ENCODE measurements around the gene ZNF521. TPM values are rescaled to one million over a fixed set of nuclear protein-coding genes. Genes with fewer than 3 reads are reported as not detected.

The ZNF521 gene
- total and polyA plus RNA-seq, 4 donors: 0.50 to 3.7 (median 1.5) TPM

- TF ChIP-seq FOXA2 (IDR thresholded peaks at IDR 0.05): no peak
- TF ChIP-seq NR2F2 (IDR thresholded peaks at IDR 0.05): no peak
- no peak for TF ChIP-seq HNF4G (IDR thresholded peaks at IDR 0.05)
- no peak for TF ChIP-seq HNF4A (conservative IDR thresholded peaks at IDR 0.05)
- no peak for TF ChIP-seq GABPA (IDR thresholded peaks at IDR 0.05 in 1 of 2, conservative IDR thresholded peaks at IDR 0.05 in 1 of 2)
- no peak for TF ChIP-seq REST (IDR thresholded peaks at IDR 0.05)
- TF ChIP-seq SP1 (IDR thresholded peaks at IDR 0.05): no peak
- TF ChIP-seq MAX (IDR thresholded peaks at IDR 0.05): no peak
- no peak for TF ChIP-seq YY1 (IDR thresholded peaks at IDR 0.05)
- no peak for TF ChIP-seq JUND (IDR thresholded peaks at IDR 0.05)
- TF ChIP-seq FOXA1 (IDR thresholded peaks at IDR 0.05): no peak
- TF ChIP-seq RAD21 (IDR thresholded peaks at IDR 0.05): no peak
- no peak for TF ChIP-seq RXRA (IDR thresholded peaks at IDR 0.05)
- TF ChIP-seq, protein P1, sequence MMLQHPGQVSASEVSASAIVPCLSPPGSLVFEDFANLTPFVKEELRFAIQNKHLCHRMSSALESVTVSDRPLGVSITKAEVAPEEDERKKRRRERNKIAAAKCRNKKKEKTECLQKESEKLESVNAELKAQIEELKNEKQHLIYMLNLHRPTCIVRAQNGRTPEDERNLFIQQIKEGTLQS (IDR thresholded peaks at IDR 0.05): no peak
- TF ChIP-seq TAF1 (conservative IDR thresholded peaks at IDR 0.05): no peak
- no peak for TF ChIP-seq ZBTB33 (IDR thresholded peaks at IDR 0.05)
- TF ChIP-seq EGR1 (IDR thresholded peaks at IDR 0.05; ENCODE audit: low read depth in 2 of 2): no peak
- TF ChIP-seq, protein P2, sequence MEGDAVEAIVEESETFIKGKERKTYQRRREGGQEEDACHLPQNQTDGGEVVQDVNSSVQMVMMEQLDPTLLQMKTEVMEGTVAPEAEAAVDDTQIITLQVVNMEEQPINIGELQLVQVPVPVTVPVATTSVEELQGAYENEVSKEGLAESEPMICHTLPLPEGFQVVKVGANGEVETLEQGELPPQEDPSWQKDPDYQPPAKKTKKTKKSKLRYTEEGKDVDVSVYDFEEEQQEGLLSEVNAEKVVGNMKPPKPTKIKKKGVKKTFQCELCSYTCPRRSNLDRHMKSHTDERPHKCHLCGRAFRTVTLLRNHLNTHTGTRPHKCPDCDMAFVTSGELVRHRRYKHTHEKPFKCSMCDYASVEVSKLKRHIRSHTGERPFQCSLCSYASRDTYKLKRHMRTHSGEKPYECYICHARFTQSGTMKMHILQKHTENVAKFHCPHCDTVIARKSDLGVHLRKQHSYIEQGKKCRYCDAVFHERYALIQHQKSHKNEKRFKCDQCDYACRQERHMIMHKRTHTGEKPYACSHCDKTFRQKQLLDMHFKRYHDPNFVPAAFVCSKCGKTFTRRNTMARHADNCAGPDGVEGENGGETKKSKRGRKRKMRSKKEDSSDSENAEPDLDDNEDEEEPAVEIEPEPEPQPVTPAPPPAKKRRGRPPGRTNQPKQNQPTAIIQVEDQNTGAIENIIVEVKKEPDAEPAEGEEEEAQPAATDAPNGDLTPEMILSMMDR (IDR thresholded peaks at IDR 0.05; ENCODE audit: low read depth, low read length, missing input control): no peak
- 92% methylated on average over 6 of the region's 6 CpGs for WGBS
- H3K27me3 ChIP-seq (ENCODE audit: control insufficient read depth in 4 of 4, insufficient read depth in 4 of 4, low read length in 3 of 4): no peaks in the 10 kb centered on the region
- H3K9ac ChIP-seq (ENCODE audit: low read depth in 1 of 2, low read length in 2 of 2): no peak overlapping the region
- no peak overlapping the region for H3K4me3 ChIP-seq (ENCODE audit: low read depth in 1 of 3, low read length in 3 of 3)
- DNase-seq (ENCODE audit: low spot score): no peak
- no peaks in the 10 kb centered on the region for H3K4me1 ChIP-seq (ENCODE audit: control insufficient read depth in 4 of 4, insufficient read depth in 4 of 4, low read length in 3 of 4)
- H3K27ac ChIP-seq (ENCODE audit: low read depth in 1 of 2, low read length in 2 of 2): no peak overlapping the region
- H3K36me3 ChIP-seq (ENCODE audit: control insufficient read depth in 4 of 4, insufficient read depth in 3 of 4, low read depth in 1 of 4, low read length in 3 of 4): no peaks in the 10 kb centered on the region
- no peaks in the 10 kb centered on the region for H3K9me3 ChIP-seq (ENCODE audit: control insufficient read depth in 4 of 4, low read length in 3 of 4)
These were observed 279.8 kb downstream of the ZNF521 start for GRCh38 chr18:25072205-25072604.
